ENCODE results near the gene GPR152.
"Not testable (repeated sequence)": the region's sequence is repeated elsewhere in the genome, so short reads cannot be mapped to it uniquely, and the experiment has no call there.

The GPR152 gene

DNA sequence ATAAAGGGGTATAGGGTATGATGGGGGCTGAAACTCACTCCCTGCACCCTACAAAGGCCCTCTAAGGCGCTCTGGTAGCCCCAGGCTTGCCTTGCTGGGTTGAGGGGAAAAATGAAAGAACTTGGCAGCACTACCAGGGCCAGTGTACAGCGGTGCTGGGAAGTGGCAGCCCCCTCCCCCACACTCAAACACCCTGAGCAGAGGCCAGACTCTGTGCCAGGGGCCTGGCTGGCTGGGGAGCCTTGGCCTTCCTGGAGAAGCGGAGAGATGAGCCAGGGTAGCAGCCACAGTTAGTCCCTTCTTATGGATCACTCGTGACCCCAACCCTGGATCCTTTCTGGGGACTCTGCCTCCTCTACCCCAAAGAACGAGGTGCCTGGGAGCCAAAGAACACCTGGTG lies 13.8 kb upstream of the GPR152 start:
- no peaks in the 10 kb centered on the region for H3K9me3 ChIP-seq (ENCODE audit: low read length)
- peak overlapping the region; percentile 86; the same call in 1 of the 2 replicates for H3K9ac ChIP-seq (ENCODE audit: low read length)
- H3K79me2 ChIP-seq (ENCODE audit: insufficient read depth, low read length) = peaks cover 3% of the 10 kb centered on the region; the same call in 1 of the 2 replicates
- H3F3A ChIP-seq (ENCODE audit: insufficient read depth, low read length) = peaks cover 10% of the 10 kb centered on the region; the same call in 1 of the 2 replicates
- peak overlapping the region; percentile 96 for H3K27ac ChIP-seq (ENCODE audit: low read depth, low read length, poor library complexity, severe bottlenecking)
- H3K4me1 ChIP-seq (ENCODE audit: insufficient read depth, low read length, severe bottlenecking) = peaks cover 56% of the 10 kb centered on the region
- peak overlapping the region; percentile 75 for H3K4me3 ChIP-seq (ENCODE audit: low read depth, low read length, poor library complexity, severe bottlenecking)
- H3K36me3 ChIP-seq (ENCODE audit: insufficient read depth, low read length) = peaks cover 7% of the 10 kb centered on the region; the same call in 1 of the 2 replicates
- TF ChIP-seq EZH2 (IDR thresholded peaks at IDR 0.05; ENCODE audit: borderline replicate concordance, low read length) = no peak
- TF ChIP-seq, protein P1, sequence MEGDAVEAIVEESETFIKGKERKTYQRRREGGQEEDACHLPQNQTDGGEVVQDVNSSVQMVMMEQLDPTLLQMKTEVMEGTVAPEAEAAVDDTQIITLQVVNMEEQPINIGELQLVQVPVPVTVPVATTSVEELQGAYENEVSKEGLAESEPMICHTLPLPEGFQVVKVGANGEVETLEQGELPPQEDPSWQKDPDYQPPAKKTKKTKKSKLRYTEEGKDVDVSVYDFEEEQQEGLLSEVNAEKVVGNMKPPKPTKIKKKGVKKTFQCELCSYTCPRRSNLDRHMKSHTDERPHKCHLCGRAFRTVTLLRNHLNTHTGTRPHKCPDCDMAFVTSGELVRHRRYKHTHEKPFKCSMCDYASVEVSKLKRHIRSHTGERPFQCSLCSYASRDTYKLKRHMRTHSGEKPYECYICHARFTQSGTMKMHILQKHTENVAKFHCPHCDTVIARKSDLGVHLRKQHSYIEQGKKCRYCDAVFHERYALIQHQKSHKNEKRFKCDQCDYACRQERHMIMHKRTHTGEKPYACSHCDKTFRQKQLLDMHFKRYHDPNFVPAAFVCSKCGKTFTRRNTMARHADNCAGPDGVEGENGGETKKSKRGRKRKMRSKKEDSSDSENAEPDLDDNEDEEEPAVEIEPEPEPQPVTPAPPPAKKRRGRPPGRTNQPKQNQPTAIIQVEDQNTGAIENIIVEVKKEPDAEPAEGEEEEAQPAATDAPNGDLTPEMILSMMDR (IDR thresholded peaks at IDR 0.05; ENCODE audit: low read length) = no peak
- no peak overlapping the region for H2AFZ ChIP-seq (ENCODE audit: low read length)
- H3K9me2 ChIP-seq (ENCODE audit: low read depth, low read length) = no peaks in the 10 kb centered on the region
- no peaks in the 10 kb centered on the region for H4K20me1 ChIP-seq (ENCODE audit: insufficient read depth, low read length)
- H3K4me2 ChIP-seq (ENCODE audit: low read length) = peak overlapping the region; percentile 77
- H3K27me3 ChIP-seq (ENCODE audit: insufficient read depth, low read length) = no peaks in the 10 kb centered on the region

GRCh38 chr11:67465530-67465929 lies 13.0 kb upstream of the GPR152 start:
- H3K4me3 ChIP-seq (ENCODE audit: low read depth, low read length, poor library complexity, severe bottlenecking) = peak overlapping the region; percentile 86
- not testable (repeated sequence) for H3K79me2 ChIP-seq (ENCODE audit: insufficient read depth, low read length); H3K9me2 ChIP-seq (ENCODE audit: low read depth, low read length); H3K9me3 ChIP-seq (ENCODE audit: low read length); H3K27me3 ChIP-seq (ENCODE audit: insufficient read depth, low read length); H4K20me1 ChIP-seq (ENCODE audit: insufficient read depth, low read length); H3K36me3 ChIP-seq (ENCODE audit: insufficient read depth, low read length); H2AFZ ChIP-seq (ENCODE audit: low read length)
- peaks cover 15% of the 10 kb centered on the region; the same call in 1 of the 2 replicates for H3F3A ChIP-seq (ENCODE audit: insufficient read depth, low read length)
- peak overlapping the region; percentile 96 for H3K27ac ChIP-seq (ENCODE audit: low read depth, low read length, poor library complexity, severe bottlenecking)
- H3K9ac ChIP-seq (ENCODE audit: low read length) = peak overlapping the region; percentile 97
- peak overlapping the region; percentile 100 for H3K4me2 ChIP-seq (ENCODE audit: low read length)
- peaks cover 64% of the 10 kb centered on the region for H3K4me1 ChIP-seq (ENCODE audit: insufficient read depth, low read length, severe bottlenecking)

DNA sequence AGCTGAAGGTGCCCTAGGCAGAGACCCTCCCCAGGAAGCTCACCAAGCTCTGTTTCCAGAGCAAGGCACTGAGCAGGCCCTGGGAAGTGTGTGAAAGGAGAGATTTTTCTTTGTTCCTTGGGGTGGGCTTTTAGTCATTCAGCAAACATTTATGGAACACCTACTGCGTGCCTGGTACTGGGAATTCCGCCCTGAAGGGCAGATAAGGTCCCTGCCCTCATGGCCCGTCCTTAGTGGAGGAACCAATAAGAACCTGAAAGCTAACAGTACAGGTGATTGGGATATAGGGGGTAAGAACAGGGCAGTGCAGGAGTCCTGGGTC lies 12.6 kb upstream of the GPR152 start:
- H3K79me2 ChIP-seq (ENCODE audit: insufficient read depth, low read length) = peaks cover 3% of the 10 kb centered on the region; the same call in 1 of the 2 replicates
- H3F3A ChIP-seq (ENCODE audit: insufficient read depth, low read length) = peaks cover 15% of the 10 kb centered on the region; the same call in 1 of the 2 replicates
- H4K20me1 ChIP-seq (ENCODE audit: insufficient read depth, low read length) = no peaks in the 10 kb centered on the region
- H3K4me2 ChIP-seq (ENCODE audit: low read length) = peak overlapping the region; percentile 100
- H2AFZ ChIP-seq (ENCODE audit: low read length) = no peak overlapping the region
- H3K27ac ChIP-seq (ENCODE audit: low read depth, low read length, poor library complexity, severe bottlenecking) = peak overlapping the region; percentile 96
- peak overlapping the region; percentile 86 for H3K4me3 ChIP-seq (ENCODE audit: low read depth, low read length, poor library complexity, severe bottlenecking)
- H3K9me2 ChIP-seq (ENCODE audit: low read depth, low read length) = no peaks in the 10 kb centered on the region
- H3K27me3 ChIP-seq (ENCODE audit: insufficient read depth, low read length) = no peaks in the 10 kb centered on the region
- peaks cover 68% of the 10 kb centered on the region for H3K4me1 ChIP-seq (ENCODE audit: insufficient read depth, low read length, severe bottlenecking)
- peaks cover 7% of the 10 kb centered on the region; the same call in 1 of the 2 replicates for H3K36me3 ChIP-seq (ENCODE audit: insufficient read depth, low read length)
- no peaks in the 10 kb centered on the region for H3K9me3 ChIP-seq (ENCODE audit: low read length)
- TF ChIP-seq EZH2 (IDR thresholded peaks at IDR 0.05; ENCODE audit: borderline replicate concordance, low read length) = no peak
- TF ChIP-seq, protein P1 (IDR thresholded peaks at IDR 0.05; ENCODE audit: low read length) = no peak
- H3K9ac ChIP-seq (ENCODE audit: low read length) = peak overlapping the region; percentile 97

All from OCI-LY1 (cell line).